Measurements from ENCODE around the gene HYAL1. TPM values are rescaled to one million over a fixed set of nuclear protein-coding genes. Genes with fewer than 3 reads are reported as not detected.

Gene HYAL1
- total RNA-seq, 2 donors from 2014 or later = 5.8 to 6.1 TPM

DNA sequence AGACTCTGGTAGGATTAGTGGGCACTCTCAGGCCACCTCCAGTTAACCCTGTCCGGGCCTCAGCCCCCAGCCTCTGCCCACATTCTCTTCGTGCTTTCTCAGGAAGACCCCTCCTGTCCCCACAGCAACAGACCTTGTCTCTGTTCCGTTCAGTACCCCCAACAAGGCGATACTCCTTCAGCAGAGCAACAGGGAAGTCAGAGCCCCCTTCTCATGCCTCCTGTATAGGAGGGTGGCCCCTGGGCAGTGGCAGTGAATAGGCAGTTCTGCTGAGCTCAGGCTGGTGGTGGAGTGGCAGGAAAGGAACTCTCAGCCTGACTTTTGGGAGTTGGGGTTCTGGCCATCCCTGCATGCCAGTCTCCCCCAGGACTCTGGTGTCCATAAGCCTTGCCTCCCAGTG lies 33.9 kb downstream of the HYAL1 start:
- peaks cover 25 to 69% of the 10 kb centered on the region in 2 donors for H3K4me1 ChIP-seq (ENCODE audit: control insufficient read depth in 1 of 2, low read depth in 2 of 2)
- H3K27ac ChIP-seq = peak overlapping the region; percentile 87 to 98
- no peaks in the 10 kb centered on the region for H3K36me3 ChIP-seq
- no peaks in the 10 kb centered on the region for H3K9me3 ChIP-seq
- no peaks in the 10 kb centered on the region for H3K27me3 ChIP-seq (replicated peaks; ENCODE audit: insufficient read depth)
- peak overlapping the region; percentile 71 for H3K4me3 ChIP-seq
- no peak for ATAC-seq (ENCODE audit: insufficient number of reproducible peaks, low FRiP score, low read depth)
- TF ChIP-seq, protein P1, sequence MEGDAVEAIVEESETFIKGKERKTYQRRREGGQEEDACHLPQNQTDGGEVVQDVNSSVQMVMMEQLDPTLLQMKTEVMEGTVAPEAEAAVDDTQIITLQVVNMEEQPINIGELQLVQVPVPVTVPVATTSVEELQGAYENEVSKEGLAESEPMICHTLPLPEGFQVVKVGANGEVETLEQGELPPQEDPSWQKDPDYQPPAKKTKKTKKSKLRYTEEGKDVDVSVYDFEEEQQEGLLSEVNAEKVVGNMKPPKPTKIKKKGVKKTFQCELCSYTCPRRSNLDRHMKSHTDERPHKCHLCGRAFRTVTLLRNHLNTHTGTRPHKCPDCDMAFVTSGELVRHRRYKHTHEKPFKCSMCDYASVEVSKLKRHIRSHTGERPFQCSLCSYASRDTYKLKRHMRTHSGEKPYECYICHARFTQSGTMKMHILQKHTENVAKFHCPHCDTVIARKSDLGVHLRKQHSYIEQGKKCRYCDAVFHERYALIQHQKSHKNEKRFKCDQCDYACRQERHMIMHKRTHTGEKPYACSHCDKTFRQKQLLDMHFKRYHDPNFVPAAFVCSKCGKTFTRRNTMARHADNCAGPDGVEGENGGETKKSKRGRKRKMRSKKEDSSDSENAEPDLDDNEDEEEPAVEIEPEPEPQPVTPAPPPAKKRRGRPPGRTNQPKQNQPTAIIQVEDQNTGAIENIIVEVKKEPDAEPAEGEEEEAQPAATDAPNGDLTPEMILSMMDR (IDR thresholded peaks at IDR 0.05) = no peak
- no peak for DNase-seq (ENCODE audit: low spot score)

DNA sequence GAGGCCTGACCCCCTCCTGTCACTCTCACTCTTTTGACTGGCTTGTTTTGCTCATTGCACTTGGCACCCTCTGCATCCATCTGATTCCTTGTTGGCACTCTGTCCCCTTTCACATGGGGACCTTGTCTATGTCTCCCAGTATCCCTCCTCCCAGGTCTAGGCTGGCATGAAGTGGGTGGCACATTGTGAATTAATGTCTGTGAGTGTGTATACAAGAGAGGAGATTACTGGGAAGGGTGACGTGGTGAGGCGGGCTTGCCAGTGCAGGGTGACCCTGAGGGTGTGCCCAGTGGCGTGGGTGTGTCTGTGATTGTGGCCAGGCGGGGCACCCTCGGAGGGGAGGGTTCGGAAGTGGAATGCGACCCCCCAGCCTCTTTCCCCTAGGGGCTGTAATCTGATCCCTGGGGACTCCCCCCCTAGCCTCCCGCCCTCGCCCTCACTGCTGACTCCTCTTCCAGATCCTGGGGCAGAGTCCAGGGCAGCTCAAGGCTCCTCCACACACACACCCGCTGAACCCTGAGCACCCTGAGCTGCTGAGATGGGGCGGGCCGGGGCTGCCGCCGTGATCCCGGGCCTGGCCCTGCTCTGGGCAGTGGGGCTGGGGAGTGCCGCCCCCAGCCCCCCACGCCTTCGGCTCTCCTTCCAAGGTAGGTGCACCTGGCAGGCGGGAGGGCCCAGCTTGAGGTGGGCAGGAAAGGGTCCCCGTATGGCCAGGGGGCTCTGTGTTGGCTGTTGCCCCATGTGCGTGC lies 34.5 kb downstream of the HYAL1 start, which contains the start of gene SEMA3B:
Gene SEMA3B (plus strand): TSS at position 445 of the 749 bp plus-strand sequence. CDS start 94 bp downstream, at position 539.
- Histone ChIP-seq H3K4me3 (peak within 1 kb of the TSS; percentile 71), H3K4me1 (ENCODE audit: control insufficient read depth in 1 of 2, low read depth in 2 of 2) (peaks cover 30 to 74% of the 10 kb centered on the region in 2 donors)
- peak; percentile 76 for DNase-seq (ENCODE audit: low spot score)

DNA sequence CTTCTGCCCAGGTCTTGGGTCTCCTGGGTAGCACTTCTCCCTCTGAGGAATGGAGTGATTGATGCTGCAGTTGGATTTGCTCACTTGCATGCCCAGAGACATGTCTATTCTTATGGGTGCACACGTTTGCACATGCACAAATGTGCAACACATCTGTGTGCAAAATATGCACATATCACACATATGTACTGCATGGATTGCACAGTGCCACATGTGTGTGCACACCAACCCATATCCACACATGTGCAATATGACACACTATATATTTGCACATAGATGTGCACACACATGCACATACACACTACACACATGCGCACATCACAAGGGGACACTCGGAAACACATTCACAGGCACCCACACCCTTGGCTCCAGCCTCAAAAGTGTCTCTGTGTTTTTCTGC lies 35.1 kb downstream of the HYAL1 start:
- ATAC-seq (ENCODE audit: insufficient number of reproducible peaks, low FRiP score, low read depth) (no peak), DNase-seq (ENCODE audit: low spot score) (no peak)
- H3K27ac ChIP-seq = peak overlapping the region; percentile 98
- TF ChIP-seq, protein P1 (IDR thresholded peaks at IDR 0.05) = no peak
- no peaks in the 10 kb centered on the region for H3K36me3 ChIP-seq
- no peaks in the 10 kb centered on the region for H3K9me3 ChIP-seq
- H3K4me3 ChIP-seq = peak overlapping the region; percentile 71
- H3K27me3 ChIP-seq (replicated peaks; ENCODE audit: insufficient read depth) = no peaks in the 10 kb centered on the region
- H3K4me1 ChIP-seq (ENCODE audit: control insufficient read depth in 1 of 2, low read depth in 2 of 2) = peaks cover 33 to 78% of the 10 kb centered on the region in 2 donors

More for the DNA sequence above, 34.5 kb downstream of the HYAL1 start, which contains the start of gene SEMA3B:
- no peaks in the 10 kb centered on the region for H3K9me3 ChIP-seq
- no peaks in the 10 kb centered on the region for H3K36me3 ChIP-seq
- TF ChIP-seq, protein P1 (IDR thresholded peaks at IDR 0.05) = no peak
- ATAC-seq (ENCODE audit: insufficient number of reproducible peaks, low FRiP score, low read depth) = peak; percentile 29
- H3K27ac ChIP-seq = peak within 1 kb of the TSS; percentile 98
- no peaks in the 10 kb centered on the region for H3K27me3 ChIP-seq (replicated peaks; ENCODE audit: insufficient read depth)

DNA sequence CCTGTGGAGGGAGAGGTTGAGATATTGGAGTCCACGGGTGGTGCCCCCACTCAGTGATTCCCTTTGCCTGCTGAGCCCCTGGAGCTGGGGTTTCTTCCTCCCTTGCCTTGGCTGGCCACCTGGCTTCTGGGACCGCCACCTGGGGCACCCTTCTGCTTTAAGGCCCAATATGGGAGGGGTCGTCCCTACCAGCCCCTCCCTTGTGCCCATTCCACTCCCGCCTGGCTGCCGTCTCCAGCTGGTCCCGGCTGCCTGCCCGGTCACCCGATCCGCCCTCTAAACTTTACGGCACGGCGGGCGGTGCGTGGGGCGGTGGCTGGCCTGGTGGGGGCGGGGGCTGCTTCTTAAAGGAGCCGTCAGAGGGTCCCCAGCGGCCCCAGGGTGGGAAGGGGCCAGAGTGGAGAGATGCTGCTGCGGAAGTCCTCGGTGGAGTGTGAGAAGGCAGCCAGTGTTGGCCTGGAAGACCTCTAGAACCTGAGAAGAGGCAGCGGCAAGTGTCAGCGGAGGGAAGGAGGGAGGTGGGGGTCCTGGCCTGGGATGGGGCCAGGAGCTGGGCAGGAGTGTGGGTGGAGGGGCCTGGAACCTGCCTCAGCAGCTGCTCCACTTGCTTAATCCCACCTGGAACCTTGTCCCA lies 36.0 kb downstream of the HYAL1 start:
- Histone ChIP-seq H3K36me3 (no peaks in the 10 kb centered on the region), H3K4me3 (peak overlapping the region; percentile 71), H3K9me3 (no peaks in the 10 kb centered on the region), H3K4me1 (ENCODE audit: control insufficient read depth in 1 of 2, low read depth in 2 of 2) (peaks cover 33 to 83% of the 10 kb centered on the region in 2 donors), H3K27ac (peak overlapping the region; percentile 98), H3K27me3 (replicated peaks; ENCODE audit: insufficient read depth) (no peaks in the 10 kb centered on the region)
- ATAC-seq (ENCODE audit: insufficient number of reproducible peaks, low FRiP score, low read depth) (no peak), DNase-seq (ENCODE audit: low spot score) (no peak)
- TF ChIP-seq, protein P1 (IDR thresholded peaks at IDR 0.05) = no peak

DNA sequence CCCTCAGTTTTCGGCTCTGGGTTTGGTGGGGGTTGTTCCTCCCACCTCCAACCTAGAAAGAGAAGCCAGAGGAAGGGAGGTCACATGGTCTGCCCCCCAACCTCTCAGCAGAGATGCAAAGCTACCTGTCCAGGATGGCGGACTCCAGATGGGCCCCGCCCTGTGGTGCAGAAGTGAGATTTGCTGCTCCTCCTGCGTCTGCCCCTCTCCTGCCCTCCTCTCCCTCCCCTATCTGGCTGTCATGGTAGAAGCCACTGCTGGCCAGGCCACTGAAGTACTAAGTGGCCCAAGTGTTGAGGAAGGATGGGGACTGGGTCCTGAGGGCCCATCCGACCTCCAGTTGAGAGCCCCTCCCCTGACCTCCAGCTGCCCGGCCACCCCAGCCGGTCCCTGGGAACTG lies 36.5 kb downstream of the HYAL1 start:
- peak overlapping the region; percentile 71 for H3K4me3 ChIP-seq
- no peak for DNase-seq (ENCODE audit: low spot score)
- H3K27ac ChIP-seq = peak overlapping the region; percentile 98
- H3K27me3 ChIP-seq (replicated peaks; ENCODE audit: insufficient read depth) = no peaks in the 10 kb centered on the region
- no peaks in the 10 kb centered on the region for H3K9me3 ChIP-seq
- peaks cover 33 to 86% of the 10 kb centered on the region in 2 donors for H3K4me1 ChIP-seq (ENCODE audit: control insufficient read depth in 1 of 2, low read depth in 2 of 2)
- H3K36me3 ChIP-seq = no peaks in the 10 kb centered on the region
- no peak for ATAC-seq (ENCODE audit: insufficient number of reproducible peaks, low FRiP score, low read depth)
- TF ChIP-seq, protein P1 (IDR thresholded peaks at IDR 0.05) = no peak

All from thoracic aorta (tissue), 2 donors.